ENCODE data around the gene FADD.
A peak's percentile ranks its signal among the peaks of the same experiment; 100 is the strongest.

The FADD gene, protein sequence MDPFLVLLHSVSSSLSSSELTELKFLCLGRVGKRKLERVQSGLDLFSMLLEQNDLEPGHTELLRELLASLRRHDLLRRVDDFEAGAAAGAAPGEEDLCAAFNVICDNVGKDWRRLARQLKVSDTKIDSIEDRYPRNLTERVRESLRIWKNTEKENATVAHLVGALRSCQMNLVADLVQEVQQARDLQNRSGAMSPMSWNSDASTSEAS

DNA sequence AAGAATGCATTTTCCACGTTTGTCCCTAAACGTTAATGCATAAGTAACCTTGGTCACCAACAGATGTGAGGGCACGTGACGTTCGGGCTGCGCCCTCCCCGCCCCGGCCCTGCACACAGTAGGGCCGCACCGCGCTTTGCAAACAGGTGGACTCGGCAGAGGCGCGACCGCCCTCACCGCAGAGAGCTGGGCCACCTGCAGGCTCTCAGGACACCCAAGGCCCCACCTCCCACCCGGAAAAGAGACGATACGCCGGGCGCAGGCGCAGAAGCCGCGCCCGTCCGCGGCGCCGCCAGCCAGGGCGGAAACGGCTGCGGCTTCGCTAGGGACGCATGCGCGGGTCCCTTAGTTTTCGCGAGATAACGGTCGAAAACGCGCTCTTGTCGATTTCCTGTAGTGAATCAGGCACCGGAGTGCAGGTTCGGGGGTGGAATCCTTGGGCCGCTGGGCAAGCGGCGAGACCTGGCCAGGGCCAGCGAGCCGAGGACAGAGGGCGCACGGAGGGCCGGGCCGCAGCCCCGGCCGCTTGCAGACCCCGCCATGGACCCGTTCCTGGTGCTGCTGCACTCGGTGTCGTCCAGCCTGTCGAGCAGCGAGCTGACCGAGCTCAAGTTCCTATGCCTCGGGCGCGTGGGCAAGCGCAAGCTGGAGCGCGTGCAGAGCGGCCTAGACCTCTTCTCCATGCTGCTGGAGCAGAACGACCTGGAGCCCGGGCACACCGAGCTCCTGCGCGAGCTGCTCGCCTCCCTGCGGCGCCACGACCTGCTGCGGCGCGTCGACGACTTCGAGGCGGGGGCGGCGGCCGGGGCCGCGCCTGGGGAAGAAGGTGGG, at the start of gene FADD:
FADD (plus strand) TSS at position 377 of the 831 bp plus-strand sequence; CDS start at position 541, 164 bp downstream.
- TF ChIP-seq, protein P1, sequence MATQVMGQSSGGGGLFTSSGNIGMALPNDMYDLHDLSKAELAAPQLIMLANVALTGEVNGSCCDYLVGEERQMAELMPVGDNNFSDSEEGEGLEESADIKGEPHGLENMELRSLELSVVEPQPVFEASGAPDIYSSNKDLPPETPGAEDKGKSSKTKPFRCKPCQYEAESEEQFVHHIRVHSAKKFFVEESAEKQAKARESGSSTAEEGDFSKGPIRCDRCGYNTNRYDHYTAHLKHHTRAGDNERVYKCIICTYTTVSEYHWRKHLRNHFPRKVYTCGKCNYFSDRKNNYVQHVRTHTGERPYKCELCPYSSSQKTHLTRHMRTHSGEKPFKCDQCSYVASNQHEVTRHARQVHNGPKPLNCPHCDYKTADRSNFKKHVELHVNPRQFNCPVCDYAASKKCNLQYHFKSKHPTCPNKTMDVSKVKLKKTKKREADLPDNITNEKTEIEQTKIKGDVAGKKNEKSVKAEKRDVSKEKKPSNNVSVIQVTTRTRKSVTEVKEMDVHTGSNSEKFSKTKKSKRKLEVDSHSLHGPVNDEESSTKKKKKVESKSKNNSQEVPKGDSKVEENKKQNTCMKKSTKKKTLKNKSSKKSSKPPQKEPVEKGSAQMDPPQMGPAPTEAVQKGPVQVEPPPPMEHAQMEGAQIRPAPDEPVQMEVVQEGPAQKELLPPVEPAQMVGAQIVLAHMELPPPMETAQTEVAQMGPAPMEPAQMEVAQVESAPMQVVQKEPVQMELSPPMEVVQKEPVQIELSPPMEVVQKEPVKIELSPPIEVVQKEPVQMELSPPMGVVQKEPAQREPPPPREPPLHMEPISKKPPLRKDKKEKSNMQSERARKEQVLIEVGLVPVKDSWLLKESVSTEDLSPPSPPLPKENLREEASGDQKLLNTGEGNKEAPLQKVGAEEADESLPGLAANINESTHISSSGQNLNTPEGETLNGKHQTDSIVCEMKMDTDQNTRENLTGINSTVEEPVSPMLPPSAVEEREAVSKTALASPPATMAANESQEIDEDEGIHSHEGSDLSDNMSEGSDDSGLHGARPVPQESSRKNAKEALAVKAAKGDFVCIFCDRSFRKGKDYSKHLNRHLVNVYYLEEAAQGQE (IDR thresholded peaks at IDR 0.05; ENCODE audit: low read depth): peak; percentile 5; the same call in 1 of the 2 replicates
- TF ChIP-seq, protein P2, sequence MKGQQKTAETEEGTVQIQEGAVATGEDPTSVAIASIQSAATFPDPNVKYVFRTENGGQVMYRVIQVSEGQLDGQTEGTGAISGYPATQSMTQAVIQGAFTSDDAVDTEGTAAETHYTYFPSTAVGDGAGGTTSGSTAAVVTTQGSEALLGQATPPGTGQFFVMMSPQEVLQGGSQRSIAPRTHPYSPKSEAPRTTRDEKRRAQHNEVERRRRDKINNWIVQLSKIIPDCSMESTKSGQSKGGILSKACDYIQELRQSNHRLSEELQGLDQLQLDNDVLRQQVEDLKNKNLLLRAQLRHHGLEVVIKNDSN (IDR thresholded peaks at IDR 0.05): peak; percentile 77
- no peak for TF ChIP-seq EP300 (IDR thresholded peaks at IDR 0.05; ENCODE audit: borderline replicate concordance)
- TF ChIP-seq CREB1 (IDR thresholded peaks at IDR 0.05; ENCODE audit: low read depth): no peak
- peak; percentile 51 for TF ChIP-seq TCF12 (IDR thresholded peaks at IDR 0.05; ENCODE audit: low read depth)
- peak; percentile 31 for TF ChIP-seq YY1 (IDR thresholded peaks at IDR 0.05; ENCODE audit: low read depth)
- TF ChIP-seq, protein P3, sequence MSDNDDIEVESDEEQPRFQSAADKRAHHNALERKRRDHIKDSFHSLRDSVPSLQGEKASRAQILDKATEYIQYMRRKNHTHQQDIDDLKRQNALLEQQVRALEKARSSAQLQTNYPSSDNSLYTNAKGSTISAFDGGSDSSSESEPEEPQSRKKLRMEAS (IDR thresholded peaks at IDR 0.05): peak; percentile 34
- peak; percentile 86 for TF ChIP-seq TAF1 (IDR thresholded peaks at IDR 0.05; ENCODE audit: low read depth)
- TF ChIP-seq RAD21 (IDR thresholded peaks at IDR 0.05; ENCODE audit: low read depth): no peak
- no peak for TF ChIP-seq EGR1 (IDR thresholded peaks at IDR 0.05)

DNA sequence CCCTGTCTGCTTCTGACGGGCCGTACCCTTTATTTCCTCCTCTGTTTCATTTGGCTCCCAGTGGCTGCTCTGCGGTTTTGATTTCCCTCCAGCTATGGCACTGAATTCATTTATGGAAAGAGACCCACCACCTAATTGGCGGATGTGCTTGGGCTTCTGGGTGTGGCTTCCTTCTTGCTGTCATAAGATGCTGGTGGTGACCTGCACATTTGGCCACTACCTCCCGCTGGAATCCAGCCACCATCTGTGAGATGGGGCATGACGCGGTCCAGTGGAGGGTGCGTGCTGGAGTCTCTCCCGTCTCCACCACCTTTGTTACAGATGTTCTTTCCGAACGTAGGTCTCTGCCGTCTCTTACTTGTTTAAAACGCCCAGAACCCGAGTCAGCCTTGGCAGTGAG, 47.7 kb upstream of the FADD start:
- no peak for TF ChIP-seq EGR1 (IDR thresholded peaks at IDR 0.05)
- no peak for TF ChIP-seq FOXM1 (IDR thresholded peaks at IDR 0.05; ENCODE audit: borderline replicate concordance, low read depth)
- no peak for TF ChIP-seq TAF1 (IDR thresholded peaks at IDR 0.05; ENCODE audit: low read depth)
- TF ChIP-seq NFIC (IDR thresholded peaks at IDR 0.05): no peak
- TF ChIP-seq TCF12 (IDR thresholded peaks at IDR 0.05; ENCODE audit: low read depth): no peak
- TF ChIP-seq, protein P2 (IDR thresholded peaks at IDR 0.05): no peak
- TF ChIP-seq RAD21 (IDR thresholded peaks at IDR 0.05; ENCODE audit: low read depth): no peak
- no peak for TF ChIP-seq CREB1 (IDR thresholded peaks at IDR 0.05; ENCODE audit: low read depth)
- no peak for TF ChIP-seq ZBTB7A (IDR thresholded peaks at IDR 0.05; ENCODE audit: low read depth)

DNA sequence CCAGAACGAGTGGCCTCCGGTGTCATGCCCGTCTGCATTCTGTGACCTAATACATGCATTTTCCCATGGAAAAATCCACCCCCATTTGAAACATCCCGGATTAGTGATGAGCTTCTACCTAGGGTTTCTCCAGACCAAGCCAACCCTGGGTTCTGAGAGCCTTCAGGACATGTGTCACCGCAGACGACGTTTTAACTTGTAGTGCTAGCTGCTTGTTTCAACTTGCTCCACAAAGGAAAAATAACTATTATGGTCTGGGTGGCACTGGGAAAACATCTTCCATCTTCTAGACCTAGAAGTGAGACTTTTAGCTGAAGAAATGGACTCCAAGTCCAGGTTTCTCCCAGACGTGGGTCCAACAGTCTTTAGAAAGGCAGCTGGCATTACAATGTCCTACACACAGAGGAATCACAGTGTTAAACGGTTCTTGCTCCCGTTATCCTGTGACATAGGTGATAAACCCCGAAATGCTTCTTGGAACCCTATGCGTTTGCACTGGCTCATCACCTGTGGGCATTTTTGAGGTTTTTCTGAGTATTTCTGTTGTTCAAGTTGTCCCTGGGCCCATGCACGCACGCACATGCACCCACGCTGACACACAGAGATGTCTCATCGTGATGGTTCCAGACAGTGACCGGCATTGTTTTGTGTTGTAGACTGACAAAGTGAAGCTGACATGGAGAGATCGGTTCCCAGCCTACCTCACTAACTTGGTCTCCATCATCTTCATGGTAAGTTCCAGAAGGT, 46.6 kb upstream of the FADD start:
- TF ChIP-seq FOXM1 (IDR thresholded peaks at IDR 0.05; ENCODE audit: borderline replicate concordance, low read depth) (no peak), NFIC (IDR thresholded peaks at IDR 0.05) (no peak), CEBPB (IDR thresholded peaks at IDR 0.05) (no peak), RAD21 (IDR thresholded peaks at IDR 0.05; ENCODE audit: low read depth) (no peak), YY1 (IDR thresholded peaks at IDR 0.05; ENCODE audit: low read depth) (no peak)
- TF ChIP-seq, protein P1 (IDR thresholded peaks at IDR 0.05; ENCODE audit: low read depth): no peak

DNA sequence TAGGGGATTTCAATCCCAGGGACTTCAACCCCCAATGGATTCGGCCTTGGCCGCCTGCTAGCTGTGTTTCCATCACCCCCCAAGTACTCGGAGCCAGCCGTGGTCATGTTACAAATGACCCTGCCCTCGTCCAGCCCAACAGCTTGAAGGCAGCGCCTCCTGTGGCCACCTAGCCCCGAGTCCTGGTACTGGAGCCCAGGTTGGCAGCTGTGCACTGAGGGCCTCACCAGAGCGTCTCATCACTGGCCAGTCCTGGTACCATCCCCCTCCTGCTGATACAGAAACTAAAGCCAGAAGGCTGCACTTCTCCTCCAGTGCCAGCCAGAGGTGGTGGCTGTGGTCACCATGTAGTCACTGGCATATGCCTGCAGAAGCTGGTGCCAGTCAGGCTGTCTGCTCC, 44.9 kb upstream of the FADD start:
- TF ChIP-seq YY1 (IDR thresholded peaks at IDR 0.05; ENCODE audit: low read depth): 0 out of 2 replicates have a peak, but pooled peaks have one; percentile 14
- no peak for TF ChIP-seq CREB1 (IDR thresholded peaks at IDR 0.05; ENCODE audit: low read depth)
- TF ChIP-seq RAD21 (IDR thresholded peaks at IDR 0.05; ENCODE audit: low read depth): peak; percentile 82
- TF ChIP-seq, protein P3 (IDR thresholded peaks at IDR 0.05): no peak
- TF ChIP-seq NFIC (IDR thresholded peaks at IDR 0.05): no peak

DNA sequence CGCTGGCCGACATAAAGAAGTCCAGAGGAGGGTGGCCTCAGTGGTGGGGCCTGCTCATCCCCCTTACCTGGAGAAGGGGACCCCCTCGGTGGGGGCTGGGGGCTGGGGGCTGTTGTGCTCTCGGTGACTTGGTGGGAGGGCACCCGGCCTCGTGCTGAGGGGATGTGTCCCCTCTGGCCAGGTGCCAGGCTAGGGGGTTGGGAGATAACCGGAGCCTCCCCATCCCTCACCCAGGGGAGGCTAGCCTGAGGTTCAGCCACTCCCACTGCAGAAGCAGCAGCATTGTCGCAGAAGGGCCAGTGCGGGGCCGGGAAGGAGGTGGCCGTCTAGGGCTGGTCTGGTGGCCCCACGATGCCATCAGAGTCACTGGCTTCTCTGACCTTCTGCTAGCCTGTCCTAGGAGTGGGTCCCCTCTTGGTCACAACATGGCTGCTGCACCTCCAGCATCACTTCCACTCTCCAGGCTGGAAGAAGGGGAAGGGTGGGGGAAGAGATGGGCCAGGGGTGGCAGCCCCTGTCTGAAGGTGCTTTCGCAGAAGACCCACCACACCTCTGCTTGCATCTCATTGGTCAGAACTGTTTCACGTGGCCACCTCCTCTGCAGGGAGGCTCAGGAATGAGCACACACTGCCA, 44.2 kb upstream of the FADD start:
- 0 out of 2 replicates have a peak, but pooled peaks have one; percentile 13 for TF ChIP-seq NFIC (IDR thresholded peaks at IDR 0.05)
- TF ChIP-seq TAF1 (IDR thresholded peaks at IDR 0.05; ENCODE audit: low read depth): no peak

All from Ishikawa (cell line).